Activated CD8-positive, alpha-beta memory T cell treated with anti-CD3 and anti-CD28 coated beads, Interleukin-2, amount 50 U/mL, for 4 hours (primary cell): ENCODE data around the gene LTB.
A peak's percentile ranks its signal among the peaks of the same experiment; 100 is the strongest.

Experiments
- DNase-seq: peaks from one replicate; pipeline ENCODE4 v3.0.0-alpha.2; 2020

Gene LTB, protein sequence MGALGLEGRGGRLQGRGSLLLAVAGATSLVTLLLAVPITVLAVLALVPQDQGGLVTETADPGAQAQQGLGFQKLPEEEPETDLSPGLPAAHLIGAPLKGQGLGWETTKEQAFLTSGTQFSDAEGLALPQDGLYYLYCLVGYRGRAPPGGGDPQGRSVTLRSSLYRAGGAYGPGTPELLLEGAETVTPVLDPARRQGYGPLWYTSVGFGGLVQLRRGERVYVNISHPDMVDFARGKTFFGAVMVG

GRCh38 chr6:31582230-31582643 lies at the start of gene LTB:
LTB (minus strand) TSS chr6:31582424; CDS start chr6:31582417, 7 bp downstream.
- peak; percentile 55 for DNase-seq

GRCh38 chr6:31631681-31632278 lies 49.6 kb upstream of the LTB start:
- DNase-seq, result no peak

DNA sequence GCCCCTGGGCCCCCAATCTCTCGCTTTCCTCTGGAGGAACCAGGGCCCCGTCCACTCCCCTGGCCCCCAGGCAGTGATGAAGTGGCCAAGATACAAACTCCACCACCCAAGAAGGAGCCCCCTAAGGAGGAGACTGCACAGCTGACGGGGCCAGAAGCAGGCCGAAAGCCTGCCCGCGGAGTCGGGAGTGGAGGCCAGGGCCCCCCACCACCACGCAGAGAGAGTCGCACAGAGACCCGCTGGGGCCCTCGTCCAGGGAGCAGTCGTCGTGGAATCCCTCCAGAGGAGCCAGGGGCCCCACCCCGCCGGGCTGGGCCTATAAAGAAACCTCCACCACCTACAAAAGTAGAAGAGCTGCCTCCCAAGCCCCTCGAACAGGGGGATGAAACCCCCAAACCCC lies 49.0 kb upstream of the LTB start:
- no peak for DNase-seq

GRCh38 chr6:31630177-31630934 lies 48.1 kb upstream of the LTB start:
- no peak for DNase-seq

- DNase-seq, result no peak
Observed at GRCh38 chr6:31629014-31629413, 46.8 kb upstream of the LTB start.

GRCh38 chr6:31627690-31628287 lies 45.6 kb upstream of the LTB start:
- DNase-seq, result no peak

GRCh38 chr6:31626952-31627351 lies 44.7 kb upstream of the LTB start:
- no peak for DNase-seq

GRCh38 chr6:31624070-31624469 lies 41.8 kb upstream of the LTB start:
- no peak for DNase-seq

DNA sequence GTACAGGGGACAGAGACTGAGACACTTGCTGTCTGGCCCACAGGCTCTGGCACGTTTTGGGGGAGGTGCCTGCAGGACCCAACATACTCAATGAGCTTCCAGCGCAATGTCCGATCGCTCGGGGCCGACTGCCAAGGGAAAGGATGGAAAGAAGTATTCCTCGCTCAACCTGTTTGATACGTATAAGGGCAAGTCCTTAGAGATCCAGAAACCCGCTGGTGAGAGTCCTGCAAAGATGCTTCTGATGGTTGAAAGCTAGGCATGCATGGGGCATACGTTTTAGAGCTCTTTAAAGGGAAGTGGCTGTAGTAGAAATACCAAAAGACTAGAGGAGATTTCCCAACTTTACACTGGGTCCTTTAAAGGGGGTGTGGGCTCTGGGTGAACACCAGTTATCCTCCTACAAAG lies 40.5 kb upstream of the LTB start:
- no peak for DNase-seq

GRCh38 chr6:31621991-31622390 lies 39.8 kb upstream of the LTB start:
- no peak for DNase-seq

GRCh38 chr6:31621320-31621939 lies 39.2 kb upstream of the LTB start:
- no peak for DNase-seq

GRCh38 chr6:31620586-31621319 lies 38.5 kb upstream of the LTB start, which contains the start of gene PRRC2A:
PRRC2A (plus strand) TSS chr6:31620715; CDS start chr6:31622790, 2,075 bp downstream.
- peak; percentile 95 for DNase-seq

DNA sequence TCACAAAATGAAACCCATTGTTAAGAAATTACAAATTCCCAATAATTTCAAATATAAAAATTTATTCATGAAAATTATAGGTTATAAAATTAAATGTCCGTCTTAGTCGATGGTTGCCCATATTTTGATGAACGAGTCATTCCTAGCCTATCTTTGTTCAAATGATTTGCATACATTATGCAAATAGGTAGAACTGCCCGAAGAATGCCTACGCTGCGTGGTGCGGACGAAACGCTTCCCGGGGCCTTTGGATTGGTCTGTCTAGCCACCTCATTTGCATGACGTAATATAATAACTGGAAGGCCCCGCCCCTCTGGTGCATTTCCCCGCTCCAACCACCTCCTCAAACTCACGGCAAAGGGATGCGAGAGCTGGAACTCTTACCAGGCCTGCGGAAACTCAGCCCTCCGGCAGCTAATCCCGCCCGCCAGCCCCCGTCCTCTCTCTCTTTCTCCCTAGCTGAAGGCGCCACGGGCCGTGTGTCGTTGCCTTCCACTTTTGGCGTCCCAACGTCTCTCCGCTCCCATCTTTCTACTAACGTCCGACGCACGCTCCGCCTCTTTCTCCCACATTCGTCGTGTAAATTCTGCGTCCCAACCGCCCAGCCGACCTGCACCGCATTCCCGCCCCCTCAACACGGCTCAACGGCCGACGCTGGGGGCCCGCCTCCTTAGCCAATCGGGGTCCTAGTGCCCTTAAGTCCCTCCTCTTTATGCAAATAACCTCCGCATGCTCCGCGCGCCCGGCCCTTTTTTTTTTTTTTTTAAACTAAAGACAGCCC lies 37.8 kb upstream of the LTB start:
- peak; percentile 94 for DNase-seq

- DNase-seq, result no peak
Observed at GRCh38 chr6:31617010-31617409, 34.8 kb upstream of the LTB start.

- no peak for DNase-seq
Observed at GRCh38 chr6:31615748-31616147, 33.5 kb upstream of the LTB start.

DNA sequence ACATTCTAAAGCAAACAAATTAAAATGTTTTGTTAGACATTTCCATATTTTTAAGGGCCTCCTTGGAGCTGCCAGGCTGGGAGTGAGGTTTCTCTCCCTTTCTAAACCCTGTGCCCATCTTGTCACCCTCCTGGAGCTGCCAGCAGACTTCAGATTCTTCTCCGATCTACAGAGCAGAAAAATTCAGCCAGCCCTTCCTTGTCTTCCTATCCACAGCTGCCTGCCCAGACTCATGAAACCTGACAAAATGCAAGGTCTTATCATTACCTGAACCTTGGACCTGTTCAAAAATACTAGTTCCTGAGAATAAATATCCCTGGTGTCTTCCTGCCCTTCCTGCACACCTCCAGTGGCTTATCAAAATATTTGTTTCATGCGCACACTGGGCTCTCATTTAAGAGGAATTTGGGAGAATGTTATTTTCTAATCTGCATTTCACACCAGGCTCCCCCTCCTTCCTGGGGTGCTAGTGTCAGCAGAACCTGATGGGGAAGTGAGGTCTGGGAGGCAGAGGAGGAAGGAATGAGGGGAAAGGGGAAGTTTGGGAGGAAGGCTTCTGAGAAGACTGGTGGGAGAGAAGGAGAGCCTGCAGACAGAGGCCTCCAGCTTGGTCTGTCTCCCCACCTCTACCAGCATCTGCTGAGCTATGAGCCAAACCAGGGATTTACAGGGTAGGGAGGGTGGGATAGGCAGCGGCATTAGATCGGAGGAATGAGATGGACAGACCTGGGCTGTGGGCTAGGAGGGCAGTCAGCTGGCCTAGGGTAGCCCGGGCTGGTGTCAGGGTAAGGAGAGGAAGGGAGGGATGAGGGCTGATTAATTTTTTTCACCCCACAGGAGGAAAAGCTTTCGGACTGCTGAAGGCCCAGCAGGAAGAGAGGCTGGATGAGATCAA lies 32.7 kb upstream of the LTB start, which contains the start of gene AIF1:
AIF1 (plus strand) TSS at position 551 of the 895 bp plus-strand sequence; CDS start at position 647, 96 bp downstream.
- no peak for DNase-seq

GRCh38 chr6:31614075-31614619 lies 31.9 kb upstream of the LTB start:
- DNase-seq, result no peak

- no peak for DNase-seq
Observed at GRCh38 chr6:31610968-31611367, 28.7 kb upstream of the LTB start.

DNA sequence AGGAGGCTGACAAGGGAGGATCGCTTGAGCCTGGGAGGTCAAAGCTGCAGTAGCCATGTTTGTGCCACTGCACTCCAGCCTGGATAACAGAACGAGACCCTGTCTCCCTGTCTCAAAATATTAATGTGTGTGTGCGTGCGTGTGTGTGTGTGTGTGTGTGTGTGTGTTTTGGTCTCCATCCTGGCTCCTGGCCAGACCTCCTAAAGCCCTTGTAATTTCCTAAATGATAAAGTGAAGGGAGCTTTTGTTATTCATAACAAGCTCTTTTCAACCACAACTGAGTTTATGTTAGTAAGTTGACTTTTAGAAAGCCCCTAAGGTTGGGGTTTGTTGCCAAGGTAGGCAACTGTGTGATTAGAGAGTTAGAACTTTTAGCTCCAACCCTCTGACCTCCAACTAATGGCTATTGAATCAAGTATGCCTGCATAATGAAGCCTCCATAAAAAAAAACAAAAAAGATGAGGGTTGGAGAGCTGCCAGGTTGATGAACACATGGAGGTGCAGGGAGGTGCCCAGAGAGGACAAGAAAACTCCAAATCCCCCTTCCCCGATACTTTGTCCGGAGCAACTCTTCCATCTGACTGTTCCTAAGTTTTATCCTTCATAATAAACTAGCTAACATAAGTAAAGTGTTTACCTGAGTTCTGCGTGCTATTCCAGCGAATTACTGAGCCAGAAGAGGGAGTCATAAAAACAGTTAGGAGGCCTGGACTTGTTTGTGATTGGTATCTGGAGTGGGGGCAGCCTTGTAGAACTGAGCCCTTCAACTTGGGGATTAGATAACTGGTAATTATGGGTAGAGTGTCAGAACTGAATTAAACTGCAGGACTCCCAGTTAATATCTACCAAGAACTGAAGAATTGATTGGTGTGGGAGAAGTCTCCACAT lies 27.5 kb upstream of the LTB start:
- no peak for DNase-seq
